ENCODE data around the gene NEURL1.

The NEURL1 gene

DNA sequence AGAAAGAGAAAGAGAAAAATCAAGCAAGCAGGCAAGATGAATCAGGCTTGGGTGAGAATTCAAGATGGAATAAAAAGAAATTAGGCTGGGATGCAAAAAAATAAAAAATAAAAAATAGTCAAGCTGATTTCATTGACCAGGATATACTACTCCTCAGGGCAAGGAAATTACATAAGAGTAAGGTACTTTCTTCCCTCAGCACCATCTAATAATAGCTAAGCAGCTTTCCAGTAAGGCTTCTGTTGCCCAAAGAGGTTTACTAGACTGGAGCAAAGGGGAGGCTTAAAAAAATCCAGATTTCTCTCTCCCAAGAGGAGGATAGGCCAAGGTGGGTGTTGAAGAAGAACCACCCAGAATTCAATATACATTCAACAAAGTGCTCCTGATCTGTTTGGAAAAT, 93.6 kb downstream of the NEURL1 start:
- DNase-seq = no peak
- TF ChIP-seq, protein P1, sequence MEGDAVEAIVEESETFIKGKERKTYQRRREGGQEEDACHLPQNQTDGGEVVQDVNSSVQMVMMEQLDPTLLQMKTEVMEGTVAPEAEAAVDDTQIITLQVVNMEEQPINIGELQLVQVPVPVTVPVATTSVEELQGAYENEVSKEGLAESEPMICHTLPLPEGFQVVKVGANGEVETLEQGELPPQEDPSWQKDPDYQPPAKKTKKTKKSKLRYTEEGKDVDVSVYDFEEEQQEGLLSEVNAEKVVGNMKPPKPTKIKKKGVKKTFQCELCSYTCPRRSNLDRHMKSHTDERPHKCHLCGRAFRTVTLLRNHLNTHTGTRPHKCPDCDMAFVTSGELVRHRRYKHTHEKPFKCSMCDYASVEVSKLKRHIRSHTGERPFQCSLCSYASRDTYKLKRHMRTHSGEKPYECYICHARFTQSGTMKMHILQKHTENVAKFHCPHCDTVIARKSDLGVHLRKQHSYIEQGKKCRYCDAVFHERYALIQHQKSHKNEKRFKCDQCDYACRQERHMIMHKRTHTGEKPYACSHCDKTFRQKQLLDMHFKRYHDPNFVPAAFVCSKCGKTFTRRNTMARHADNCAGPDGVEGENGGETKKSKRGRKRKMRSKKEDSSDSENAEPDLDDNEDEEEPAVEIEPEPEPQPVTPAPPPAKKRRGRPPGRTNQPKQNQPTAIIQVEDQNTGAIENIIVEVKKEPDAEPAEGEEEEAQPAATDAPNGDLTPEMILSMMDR (IDR thresholded peaks at IDR 0.05; ENCODE audit: low read depth, low read length, missing control alignments) = no peak
- in situ Hi-C loops (cut with HindIII; ENCODE audit: low pct_ligation_motif_present, low sequenced_read_pairs) = no loop called here
- Histone ChIP-seq H3K27ac (no peak overlapping the region), H3K36me3 (replicated peaks) (no peaks in the 10 kb centered on the region), H3K4me3 (ENCODE audit: low read depth, low read length) (no peak overlapping the region), H3K27me3 (replicated peaks) (peaks cover 33% of the 10 kb centered on the region)

DNA sequence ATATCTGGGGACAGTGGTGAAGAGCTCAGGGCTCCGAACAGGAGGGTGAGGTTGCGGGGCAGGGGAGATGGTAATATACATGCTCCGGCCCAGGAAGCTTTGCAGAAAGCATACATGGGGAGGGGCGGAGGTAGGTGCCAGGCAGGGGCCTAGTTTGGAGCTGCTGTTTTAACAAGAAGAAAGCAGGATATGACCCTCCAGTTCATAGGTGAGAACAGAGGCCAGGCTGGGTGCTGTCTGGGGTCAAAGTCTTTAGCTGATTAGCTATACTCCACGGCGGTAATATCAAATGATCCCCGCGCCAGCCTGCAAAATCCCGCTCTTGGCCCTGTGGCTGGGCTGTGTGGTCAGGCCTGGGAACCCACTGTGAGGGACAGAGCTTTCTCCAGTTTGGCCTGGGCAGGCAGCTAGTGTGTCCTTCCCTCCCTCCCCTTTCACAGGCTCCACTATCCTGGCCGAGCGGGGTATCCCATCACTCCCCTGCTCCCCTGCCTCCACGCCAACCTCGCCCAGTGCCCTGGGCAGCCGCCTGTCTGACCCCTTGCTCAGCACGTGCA, 95.6 kb downstream of the NEURL1 start:
- TF ChIP-seq, protein P1 (IDR thresholded peaks at IDR 0.05; ENCODE audit: low read depth, low read length, missing control alignments) = no peak
- Histone ChIP-seq H3K36me3 (replicated peaks) (no peaks in the 10 kb centered on the region), H3K4me3 (ENCODE audit: low read depth, low read length) (no peak overlapping the region), H3K27ac (no peak overlapping the region), H3K27me3 (replicated peaks) (peaks cover 17% of the 10 kb centered on the region)
- DNase-seq = no peak
- in situ Hi-C loops (cut with HindIII; ENCODE audit: low pct_ligation_motif_present, low sequenced_read_pairs) = no loop called here

DNA sequence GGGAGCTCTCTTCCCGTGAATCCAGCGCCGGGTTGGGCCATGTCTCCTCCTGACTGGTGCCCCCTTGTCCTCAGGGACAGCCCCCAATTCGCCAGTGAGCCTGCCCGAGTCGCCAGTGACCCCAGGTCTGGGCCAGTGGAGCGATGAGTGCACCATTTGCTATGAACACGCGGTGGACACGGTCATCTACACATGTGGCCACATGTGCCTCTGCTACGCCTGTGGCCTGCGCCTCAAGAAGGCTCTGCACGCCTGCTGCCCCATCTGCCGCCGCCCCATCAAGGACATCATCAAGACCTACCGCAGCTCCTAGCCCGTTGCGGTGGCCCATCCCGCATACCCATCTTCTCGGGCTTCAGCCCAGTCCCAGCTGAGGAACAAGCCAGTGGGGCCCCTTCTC, 96.6 kb downstream of the NEURL1 start:
- no peak overlapping the region for H3K27ac ChIP-seq
- in situ Hi-C loops (cut with HindIII; ENCODE audit: low pct_ligation_motif_present, low sequenced_read_pairs) = no loop called here
- peaks cover 8% of the 10 kb centered on the region for H3K27me3 ChIP-seq (replicated peaks)
- H3K36me3 ChIP-seq (replicated peaks) = no peaks in the 10 kb centered on the region
- TF ChIP-seq, protein P1 (IDR thresholded peaks at IDR 0.05; ENCODE audit: low read depth, low read length, missing control alignments) = no peak
- H3K4me3 ChIP-seq (ENCODE audit: low read depth, low read length) = no peak overlapping the region
- DNase-seq = no peak

DNA sequence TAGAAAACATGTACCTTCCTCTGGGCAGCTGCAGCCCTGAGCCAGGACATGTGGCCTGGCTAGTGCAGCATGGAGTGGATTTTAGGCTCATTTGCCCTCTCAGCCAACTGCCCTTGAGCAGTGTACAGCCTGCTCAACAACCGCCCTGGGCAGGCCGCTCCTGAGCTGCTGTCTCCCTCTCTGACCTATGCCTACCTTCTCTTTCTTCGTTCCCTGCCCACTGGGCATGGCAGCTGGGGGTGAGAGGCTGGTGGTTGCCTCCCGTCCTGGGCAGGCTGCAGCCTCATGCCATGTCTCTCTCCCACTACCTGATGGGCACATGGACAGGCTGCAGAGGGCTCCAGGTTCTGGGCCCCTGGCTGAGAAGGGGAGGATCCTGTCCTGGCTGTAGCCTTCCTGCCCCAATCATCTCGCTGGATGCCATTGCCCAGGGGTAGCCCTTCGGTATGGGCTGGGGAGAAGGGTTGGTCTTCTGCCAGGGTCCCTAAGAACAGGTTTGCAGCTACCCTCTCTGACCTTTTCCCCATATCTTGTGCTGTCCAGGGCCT, 97.3 kb downstream of the NEURL1 start:
- no peak for DNase-seq
- Histone ChIP-seq H3K27ac (no peak overlapping the region), H3K27me3 (replicated peaks) (peaks cover 8% of the 10 kb centered on the region), H3K4me3 (ENCODE audit: low read depth, low read length) (no peak overlapping the region), H3K36me3 (replicated peaks) (no peaks in the 10 kb centered on the region)
- TF ChIP-seq, protein P1 (IDR thresholded peaks at IDR 0.05; ENCODE audit: low read depth, low read length, missing control alignments) = no peak
- in situ Hi-C loops (cut with HindIII; ENCODE audit: low pct_ligation_motif_present, low sequenced_read_pairs) = no loop called here

DNA sequence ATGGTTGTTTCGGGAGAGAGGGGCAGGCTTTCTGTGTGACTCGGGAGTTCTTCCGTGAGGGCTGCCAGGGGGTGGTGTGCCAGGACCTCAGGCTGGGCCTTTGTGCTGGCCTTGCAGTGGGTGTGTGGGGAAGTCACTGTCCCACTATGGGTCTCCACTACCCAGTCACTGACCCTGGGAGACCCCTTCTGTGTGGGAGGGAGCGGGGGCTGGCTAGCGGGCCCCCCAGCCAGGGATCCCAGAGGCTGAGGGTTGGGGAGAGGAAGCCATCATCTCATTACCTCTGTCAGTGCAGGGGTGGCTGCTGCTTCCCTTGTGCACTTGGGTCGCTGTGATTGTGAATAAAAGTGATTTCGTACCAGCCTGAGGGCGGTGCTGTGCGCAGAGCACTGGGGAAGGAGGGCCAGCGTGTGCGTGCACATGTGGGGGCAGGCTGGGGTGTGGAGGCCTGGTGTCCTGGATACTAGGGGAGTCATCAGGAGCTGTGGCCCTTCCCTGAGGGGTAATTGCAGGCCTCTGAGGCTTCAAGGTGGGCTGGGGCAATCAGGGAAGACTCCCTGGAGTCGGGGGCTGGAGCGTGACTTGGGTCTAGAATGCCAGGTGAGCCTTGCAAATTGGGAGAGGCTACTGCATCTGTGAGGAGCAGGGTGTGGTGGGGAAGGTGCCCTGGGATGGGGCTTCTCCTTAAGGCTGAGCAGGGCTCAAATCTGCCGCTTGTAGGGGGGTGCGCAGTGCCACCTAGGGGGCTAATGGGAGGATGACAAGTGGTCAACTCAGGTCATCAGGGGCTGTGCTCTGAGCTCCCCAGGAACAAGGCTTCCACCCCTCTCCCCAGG, 98.9 kb downstream of the NEURL1 start:
- peak; percentile 20 for DNase-seq
- H3K27ac ChIP-seq = no peak overlapping the region
- H3K4me3 ChIP-seq (ENCODE audit: low read depth, low read length) = no peak overlapping the region
- in situ Hi-C loops (cut with HindIII; ENCODE audit: low pct_ligation_motif_present, low sequenced_read_pairs) = no loop called here
- TF ChIP-seq, protein P1 (IDR thresholded peaks at IDR 0.05; ENCODE audit: low read depth, low read length, missing control alignments) = peak; percentile 89
- no peaks in the 10 kb centered on the region for H3K36me3 ChIP-seq (replicated peaks)
- H3K27me3 ChIP-seq (replicated peaks) = no peaks in the 10 kb centered on the region
